Heart left ventricle (tissue), 16 donors: Measurements from ENCODE around the gene RHO. TPM values are rescaled to one million over a fixed set of nuclear protein-coding genes. Genes with fewer than 3 reads are reported as not detected.
"Not testable (repeated sequence)": the region's sequence is repeated elsewhere in the genome, so short reads cannot be mapped to it uniquely, and the experiment has no call there.

Source experiments
- ATAC-seq, 4 donors: fragments of 200-7000 bp; cut with Tn5 transposase; one replicate each; pipeline ENCODE4 v1.9.1; 2020 to 2022; ENCODE audit warnings: moderate library complexity in 4 of 4, mild to moderate bottlenecking in 3 of 4, moderate number of reproducible peaks in 1 of 4
- DNase-seq, 5 donors: peaks; one replicate each; pipeline ENCODE4 v3.0.0-alpha.2; 2020
- H3K27ac ChIP-seq, 12 donors: fragments of 200-600 bp; sonication (generic) in 4 of 12; one replicate each; pipeline versions ENCODE4 v1.5.0 to v1.8.0; 2016 to 2022; ENCODE audit warnings: mild to moderate bottlenecking in 2 of 12
- H3K27me3 ChIP-seq, 9 donors: fragments of 200-600 bp; sonication (generic) in 2 of 9; one replicate each; pipeline versions ENCODE4 v1.5.1 to v1.8.0; 2016 to 2022; ENCODE audit warnings: mild to moderate bottlenecking in 3 of 9
- H3K36me3 ChIP-seq, 9 donors: fragments of 200-600 bp; sonication (generic) in 2 of 9; one replicate each; pipeline versions ENCODE4 v1.5.0 to v1.8.0; 2018 to 2022; ENCODE audit warnings: mild to moderate bottlenecking in 2 of 9
- H3K4me1 ChIP-seq, 12 donors: fragments of 200-600 bp; sonication (generic) in 4 of 12; one replicate each; pipeline versions ENCODE4 v1.5.0 to v1.8.0; 2016 to 2022; ENCODE audit warnings: mild to moderate bottlenecking in 3 of 12
- H3K4me3 ChIP-seq, 12 donors: fragments of 200-600 bp; sonication (generic) in 4 of 12; one replicate each; pipeline versions ENCODE4 v1.5.0 to v1.8.0; 2017 to 2022; ENCODE audit warnings: mild to moderate bottlenecking in 9 of 12, moderate library complexity in 4 of 12
- H3K9me3 ChIP-seq, 12 donors: fragments of 200-600 bp; sonication (generic) in 4 of 12; one replicate each; pipeline versions ENCODE4 v1.5.0 to v1.8.0; 2016 to 2022; ENCODE audit warnings: mild to moderate bottlenecking in 1 of 12
- CTCF ChIP-seq, 12 donors: fragments of 200-600 bp; sonication (generic) in 4 of 12; IDR thresholded peaks; one replicate each; pipeline versions ENCODE4 v1.5.0 to v1.8.0; 2018 to 2022; ENCODE audit warnings: antibody characterized with exemption in 12 of 12, mild to moderate bottlenecking in 5 of 12
- POLR2A ChIP-seq, 2 donors: fragments of 450-650 bp; IDR thresholded peaks; one replicate each; pipeline ENCODE4 v1.6.1; 2017; ENCODE audit warnings: antibody characterized with exemption in 2 of 2, mild to moderate bottlenecking in 2 of 2, moderate library complexity in 2 of 2
- WGBS, 4 donors: extraction: QIAGEN DNeasy Blood & Tissue Kit in 2 of 4; methylation state at CpG; one replicate each; pipeline versions ENCODE4 v1.1.5 to v1.1.7; 2013 to 2018; 5-methylcytosine and 5-hydroxymethylcytosine counted together
- intact Hi-C, 10 donors: fragments of 100-400 bp; cut with DNase I; formaldehyde crosslinking; loops; one replicate each; pipeline versions ENCODE4 v1.11.1 to v1.14.2; 2022
- polyA plus RNA-seq, 2 donors: library from polyadenylated mRNA; stranded (reverse); fragments of 200-250 nt; gene quantifications; one replicate each; pipeline ENCODE4 v1.2.3, GENCODE V29; 2013
- total RNA-seq, 9 donors: library from RNA; depleted of rRNA in 2 of 9; stranded (reverse); fragments of >200 nt in 2 of 9; fragmentation: NEBNext Ultra II Directional in 3 of 9; extraction: Animal tissue kit (Norgen Biotek cat#: 25700) in 3 of 9; gene quantifications; one replicate each; pipeline versions ENCODE4 v1.1.0 to v1.2.4, GENCODE V29; 2016 to 2023
- donor health status: ischemic (EF 13 %, LVEDD 7.1; RV severe dilation, severe dysfunction).
- donor health status: healthy with polysubstance abuse.
- donor health status: DM: no; HTN: yes; CAD: no.
- donor health status: DM: no; HTN: no; CAD: no.
- donor health status: ischemic (EF 25% LVEDD 6.9; RV normal size, moderate dysfunction).
- donor health status: ischemic (EF 25% LVEDD 5.7; RV mildly dilated, moderate dysfunction).
- donor health status: healthy.
- donor health status: DM: yes; HTN: yes; CAD: no.
- donor health status: ischemic (EF 35%, LVEDD 5.7; RV mildly dilated, moderate dysfunction).
- donor health status: nonischemic (EF 11% LVEDD 7.7; RV severe dilation, severe dysfunction).
- donor health status: DM: yes; HTN: yes; CAD: no.
- donor health status: PGD.
- donor health status: ischemic (EF 29% LVEDD 5.4; RV normal size, mild dysfunction).
- donor health status: nonischemic (EF 23%, LVEDD 6.1; RV moderate dilation, normal function).

Gene RHO
- total and polyA plus RNA-seq, 11 donors = 0.08 TPM; not detected in 10

- 82 to 96% (median 88%) methylated on average over 10 of the region's 10 CpGs for WGBS, 4 donors
- H3K4me1 ChIP-seq = peaks cover 0 to 11% (median 2%) of the 10 kb centered on the region in 12 donors
- no peak for TF ChIP-seq POLR2A (IDR thresholded peaks at IDR 0.05)
- TF ChIP-seq CTCF (IDR thresholded peaks at IDR 0.05) = no peak
- H3K27me3 ChIP-seq = no peaks in the 10 kb centered on the region
- ATAC-seq (peak; percentile 23 to 60 (median 40)), DNase-seq (peak in 1 of 5 donors; percentile 53)
- H3K36me3 ChIP-seq = peaks cover 0 to 50% (median 16%) of the 10 kb centered on the region in 9 donors
- no peaks in the 10 kb centered on the region for H3K9me3 ChIP-seq
- intact Hi-C loops = no loop called here
- no peak overlapping the region for H3K27ac ChIP-seq
- no peak overlapping the region for H3K4me3 ChIP-seq
Measured at GRCh38 chr3:129514110-129514509, 14.3 kb upstream of the RHO start.

- TF ChIP-seq CTCF (IDR thresholded peaks at IDR 0.05) (no peak), POLR2A (IDR thresholded peaks at IDR 0.05) (no peak)
- no peak overlapping the region for H3K4me3 ChIP-seq
- no peak for ATAC-seq
- 97 to 100% (median 97%) methylated on average over 6 of the region's 6 CpGs for WGBS, 4 donors
- H3K36me3 ChIP-seq = peaks cover 0 to 55% (median 16%) of the 10 kb centered on the region in 9 donors
- no peak for DNase-seq
- H3K27me3 ChIP-seq = no peaks in the 10 kb centered on the region
- no peaks in the 10 kb centered on the region for H3K9me3 ChIP-seq
- no peak overlapping the region for H3K27ac ChIP-seq
- H3K4me1 ChIP-seq = peaks cover 0 to 11% (median 2%) of the 10 kb centered on the region in 12 donors
- intact Hi-C loops = no loop called here
Measured at GRCh38 chr3:129514563-129514962, 13.9 kb upstream of the RHO start.

GRCh38 chr3:129515108-129515820 lies 13.2 kb upstream of the RHO start:
- H3K36me3 ChIP-seq = peaks cover 0 to 58% (median 16%) of the 10 kb centered on the region in 9 donors
- ATAC-seq, H3K9me3 ChIP-seq, DNase-seq, H3K27ac ChIP-seq, H3K4me3 ChIP-seq, H3K27me3 ChIP-seq, intact Hi-C loops: not testable (repeated sequence)
- WGBS, 4 donors = 88 to 96% (median 92%) methylated on average over 12 to 22 of the region's 25 CpGs
- peaks cover 0 to 11% (median 2%) of the 10 kb centered on the region in 12 donors for H3K4me1 ChIP-seq

- H3K36me3 ChIP-seq = peaks cover 0 to 52% (median 16%) of the 10 kb centered on the region in 9 donors
- H3K27me3 ChIP-seq, intact Hi-C loops, H3K27ac ChIP-seq, H3K4me1 ChIP-seq, DNase-seq, ATAC-seq, H3K4me3 ChIP-seq, H3K9me3 ChIP-seq: not testable (repeated sequence)
- WGBS, 4 donors = 86 to 93% (median 91%) methylated on average over 5 to 7 of the region's 7 CpGs
Measured at GRCh38 chr3:129515821-129516432, 12.5 kb upstream of the RHO start.

GRCh38 chr3:129517516-129517915 lies 10.9 kb upstream of the RHO start:
- Histone ChIP-seq H3K9me3 (no peaks in the 10 kb centered on the region), H3K4me3 (no peak overlapping the region), H3K4me1 (no peaks in the 10 kb centered on the region), H3K36me3 (peaks cover 0 to 50% (median 5%) of the 10 kb centered on the region in 9 donors), H3K27me3 (no peaks in the 10 kb centered on the region), H3K27ac (no peak overlapping the region)
- DNase-seq (no peak), ATAC-seq (no peak)
- intact Hi-C loops = no loop called here
- no peak for TF ChIP-seq POLR2A (IDR thresholded peaks at IDR 0.05)
- TF ChIP-seq CTCF (IDR thresholded peaks at IDR 0.05) = no peak
- 84 to 92% (median 90%) methylated on average over 5 to 7 of the region's 7 CpGs for WGBS, 4 donors
